Tibial artery (tissue), 4 donors: ENCODE results near the gene CALHM1.

Experiments
- DNase-seq, 2 donors: peaks; one replicate each; pipeline ENCODE4 v3.0.0-alpha.2; 2019
- H3K27ac ChIP-seq, 2 donors: fragments of 200-600 bp; sonication (generic) in 1 of 2; 1 replicate in 1 of 2; 2 replicates in 1 of 2; pipeline ENCODE4 v1.5.1; 2018 to 2019; ENCODE audit warnings: mild to moderate bottlenecking in 1 of 2
- H3K27me3 ChIP-seq, 2 donors: fragments of 200-600 bp; sonication (generic) in 1 of 2; one replicate each; pipeline versions ENCODE4 v1.5.1 to v1.6.0; 2016 to 2019
- H3K36me3 ChIP-seq, 3 donors: fragments of 200-600 bp; sonication (generic) in 2 of 3; one replicate each; pipeline ENCODE4 v1.5.1; 2016 to 2019; ENCODE audit warnings: mild to moderate bottlenecking in 2 of 3
- H3K4me1 ChIP-seq, 4 donors: fragments of 200-600 bp; sonication (generic) in 2 of 4; 1 replicate in 3 of 4; 2 replicates in 1 of 4; pipeline ENCODE4 v1.5.1; 2016 to 2019
- H3K4me3 ChIP-seq, 2 donors: fragments of 200-600 bp; sonication (generic) in 1 of 2; 1 replicate in 1 of 2; 2 replicates in 1 of 2; pipeline ENCODE4 v1.5.1; 2018 to 2019; ENCODE audit warnings: mild to moderate bottlenecking in 2 of 2
- H3K9me3 ChIP-seq, 3 donors: fragments of 200-600 bp; sonication (generic) in 1 of 3; one replicate each; pipeline ENCODE4 v1.5.1; 2016 to 2019
- CTCF ChIP-seq, 2 experiments: fragments of 200-600 bp in 1 of 2; fragments of 450-650 bp in 1 of 2; IDR thresholded peaks; one replicate each; pipeline ENCODE4 v1.5.1; 2017 to 2019; ENCODE audit warnings: antibody characterized with exemption in 2 of 2, mild to moderate bottlenecking in 1 of 2, moderate library complexity in 1 of 2
- intact Hi-C: fragments of 100-400 bp; cut with DNase I; formaldehyde crosslinking; loops from one replicate; pipeline ENCODE4 v1.15.0; 2023; ENCODE audit warnings: low total_unique reads

CALHM1 gene

DNA sequence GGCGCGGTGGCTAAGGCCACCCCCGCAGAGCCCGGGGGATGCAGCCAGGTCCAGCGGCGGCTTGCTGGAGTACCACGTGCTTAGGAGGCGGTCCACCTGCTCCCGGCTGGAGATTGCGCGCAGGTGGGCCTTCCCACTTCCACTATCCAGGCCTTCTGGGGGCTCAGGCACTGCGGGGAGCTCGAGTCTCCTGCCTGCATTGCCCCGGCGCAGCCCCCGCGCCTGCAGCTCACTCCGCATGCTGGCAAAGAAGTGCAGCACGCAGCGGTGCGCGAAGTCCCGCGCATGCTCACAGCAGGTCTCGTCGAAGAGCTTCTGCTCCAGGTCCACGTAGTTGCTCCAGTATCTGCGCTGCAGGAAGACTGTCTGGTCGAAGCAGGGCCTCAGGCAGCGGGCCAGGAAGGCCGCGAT, 14.6 kb upstream of the CALHM1 start:
- Histone ChIP-seq H3K4me1 (no peaks in the 10 kb centered on the region), H3K4me3 (no peak overlapping the region), H3K27ac (no peak overlapping the region), H3K27me3 (peaks cover 0 to 13% of the 10 kb centered on the region in 2 donors), H3K36me3 (no peaks in the 10 kb centered on the region), H3K9me3 (no peaks in the 10 kb centered on the region)
- intact Hi-C loops = no loop called here
- no peak for DNase-seq
- no peak for TF ChIP-seq CTCF (IDR thresholded peaks at IDR 0.05)

GRCh38 chr10:103472005-103472404, 13.3 kb upstream of the CALHM1 start:
- H3K4me1 ChIP-seq = no peaks in the 10 kb centered on the region
- no peak for DNase-seq
- no peak overlapping the region for H3K27ac ChIP-seq
- no peaks in the 10 kb centered on the region for H3K9me3 ChIP-seq
- intact Hi-C loops = no loop called here
- H3K27me3 ChIP-seq = peaks cover 0 to 11% of the 10 kb centered on the region in 2 donors
- no peaks in the 10 kb centered on the region for H3K36me3 ChIP-seq
- TF ChIP-seq CTCF (IDR thresholded peaks at IDR 0.05) = no peak
- no peak overlapping the region for H3K4me3 ChIP-seq

DNA sequence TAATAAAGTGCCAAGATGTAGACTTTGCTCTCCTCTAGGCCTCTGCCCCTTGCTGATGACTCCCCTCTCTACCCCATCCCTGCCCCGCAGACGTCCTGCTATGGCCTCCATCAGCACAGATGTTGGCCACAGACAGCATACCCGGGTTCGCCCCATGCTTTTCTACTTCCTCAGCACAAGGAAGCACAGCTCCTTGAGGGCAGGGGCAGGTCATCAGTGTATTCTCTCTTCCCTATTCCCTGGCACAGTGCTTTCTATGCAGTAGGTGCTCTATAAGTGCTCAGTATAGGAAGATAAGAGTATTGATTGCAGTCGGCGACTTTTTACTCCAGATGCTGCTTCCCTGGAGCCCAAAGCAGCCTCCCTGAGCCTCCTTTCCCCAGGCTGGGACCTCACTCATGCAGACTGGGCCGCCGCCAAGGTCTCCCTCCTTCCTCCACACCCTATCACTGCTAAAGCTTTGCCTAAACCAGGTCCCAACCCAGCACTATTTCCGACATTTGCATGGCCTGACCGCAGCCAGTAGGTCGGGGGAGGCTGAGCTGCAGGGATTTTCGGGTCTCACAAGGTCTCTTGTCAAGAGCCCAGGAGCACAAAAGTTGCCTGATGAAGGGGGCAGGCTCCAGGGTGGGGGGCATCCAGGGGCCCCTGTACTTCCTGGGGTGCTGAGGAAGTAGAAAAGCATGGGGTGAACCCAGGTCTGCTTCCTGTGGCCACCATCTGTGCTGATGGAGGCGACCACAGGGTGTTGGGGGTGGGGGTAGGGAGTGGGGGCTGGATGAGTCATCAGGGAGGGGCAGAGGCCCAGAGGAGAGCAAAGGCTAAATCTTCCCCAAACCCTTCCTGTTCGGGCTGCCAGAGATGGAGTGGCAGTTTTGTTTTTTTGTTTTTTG, 12.3 kb upstream of the CALHM1 start:
- intact Hi-C loops = no loop called here
- Histone ChIP-seq H3K36me3 (no peaks in the 10 kb centered on the region), H3K27me3 (peaks cover 0 to 10% of the 10 kb centered on the region in 2 donors), H3K4me1 (no peaks in the 10 kb centered on the region), H3K4me3 (no peak overlapping the region), H3K27ac (no peak overlapping the region), H3K9me3 (no peaks in the 10 kb centered on the region)
- TF ChIP-seq CTCF (IDR thresholded peaks at IDR 0.05) = no peak
- peak in 1 of 2 donors; percentile 54 for DNase-seq

DNA sequence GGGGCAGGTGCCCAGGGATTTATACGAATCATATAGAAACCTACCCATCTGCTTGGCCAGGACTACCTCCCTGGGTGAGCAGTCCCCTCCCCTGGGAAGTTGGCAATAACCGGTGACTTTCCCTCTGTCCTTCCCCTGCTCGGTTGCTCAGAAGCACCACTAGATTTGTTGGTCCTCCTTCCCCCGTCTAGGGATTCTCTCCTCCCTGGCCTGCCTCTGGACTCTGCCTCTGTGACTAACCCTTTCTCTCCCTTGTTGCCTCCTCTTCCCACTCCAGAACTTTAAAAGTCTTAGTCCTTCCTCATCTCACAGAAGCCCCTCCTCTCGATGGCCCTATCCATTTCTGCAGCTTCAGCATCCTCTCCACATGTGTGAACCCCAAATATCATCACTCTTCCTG, 10.5 kb upstream of the CALHM1 start:
- Histone ChIP-seq H3K9me3 (no peaks in the 10 kb centered on the region), H3K27ac (no peak overlapping the region), H3K27me3 (peaks cover 0 to 10% of the 10 kb centered on the region in 2 donors), H3K36me3 (no peaks in the 10 kb centered on the region), H3K4me3 (no peak overlapping the region), H3K4me1 (no peaks in the 10 kb centered on the region)
- TF ChIP-seq CTCF (IDR thresholded peaks at IDR 0.05) = no peak
- no peak for DNase-seq
- intact Hi-C loops = no loop called here

DNA sequence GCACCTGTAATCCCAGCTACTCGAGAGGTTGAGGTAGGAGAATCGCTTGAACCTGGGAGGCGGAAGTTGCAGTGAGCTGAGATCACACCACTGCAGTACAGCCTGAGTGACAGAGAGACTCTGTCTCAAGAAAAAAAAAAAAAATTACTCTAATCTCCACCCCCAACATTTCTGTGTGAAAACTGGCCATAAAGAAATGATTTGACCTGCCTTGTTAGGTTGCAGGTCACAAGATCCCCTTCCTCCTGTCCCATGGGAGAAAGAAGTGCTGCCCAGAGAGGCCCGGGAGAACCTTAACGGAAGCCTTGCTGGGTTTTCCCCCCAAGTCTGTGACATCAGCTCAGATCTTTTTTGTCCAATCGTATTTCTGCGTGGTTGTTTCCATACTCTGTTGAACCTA, 8.7 kb upstream of the CALHM1 start:
- TF ChIP-seq CTCF (IDR thresholded peaks at IDR 0.05) = no peak
- Histone ChIP-seq H3K27ac (no peak overlapping the region), H3K4me1 (no peaks in the 10 kb centered on the region), H3K4me3 (no peak overlapping the region), H3K27me3 (peaks cover 0 to 6% of the 10 kb centered on the region in 2 donors), H3K9me3 (no peaks in the 10 kb centered on the region), H3K36me3 (no peaks in the 10 kb centered on the region)
- no peak for DNase-seq
- intact Hi-C loops = no loop called here
